HL-60 (cell line): ENCODE measurements around the gene ATP1A2.
A peak's percentile ranks its signal among the peaks of the same experiment; 100 is the strongest.

Experiments
- DNase-seq, 2 experiments: peaks; one replicate each; pipeline ENCODE4 v3.0.0-alpha.2; 2010 to 2020; ENCODE audit warnings: low read depth in 1 of 2, low spot score in 1 of 2
- H3K27ac ChIP-seq: fragments of 250-450 bp; sonication (Bioruptor Pico); replicated peaks from 2 replicates; pipeline ENCODE4 v1.5.1; 2020; ENCODE audit warnings: mild to moderate bottlenecking, moderate library complexity
- H3K27me3 ChIP-seq: fragments of 250-450 bp; sonication (Bioruptor Pico); 2 replicates; pipeline ENCODE4 v1.5.1; 2021; ENCODE audit warnings: mild to moderate bottlenecking, moderate library complexity; ENCODE audit not compliant: insufficient read depth, poor library complexity, severe bottlenecking
- H3K4me3 ChIP-seq: replicated peaks from 2 replicates; pipeline ENCODE4 v1.5.1; 2011; ENCODE audit warnings: mild to moderate bottlenecking, control low read depth, low read length; ENCODE audit not compliant: insufficient read depth
- CTCF ChIP-seq: IDR thresholded peaks from one replicate; pipeline ENCODE4 v1.5.1; 2011; ENCODE audit warnings: low read length, control low read depth, inconsistent platforms; ENCODE audit not compliant: insufficient read depth
- GABPA ChIP-seq: IDR thresholded peaks from 2 replicates; pipeline ENCODE4 v1.6.1; 2012; ENCODE audit warnings: low read depth
- POLR2AphosphoS5 ChIP-seq: IDR thresholded peaks from 2 replicates; pipeline ENCODE4 v1.6.1; 2012; ENCODE audit warnings: low read depth
- SPI1 ChIP-seq: IDR thresholded peaks from 2 replicates; pipeline ENCODE4 v1.6.1; 2012; ENCODE audit warnings: low read depth, mild to moderate bottlenecking, borderline replicate concordance
- TF ChIP-seq, protein P1 (sequence below): IDR thresholded peaks from 2 replicates; pipeline ENCODE4 v1.6.1; 2012; ENCODE audit warnings: low read depth; ENCODE audit not compliant: insufficient replicate concordance

ATP1A2 gene

GRCh38 chr1:160095382-160096105 is 20.0 kb upstream of the ATP1A2 start:
- DNase-seq = no peak
- no peak overlapping the region for H3K4me3 ChIP-seq
- no peaks in the 10 kb centered on the region for H3K27me3 ChIP-seq
- TF ChIP-seq, protein P1, sequence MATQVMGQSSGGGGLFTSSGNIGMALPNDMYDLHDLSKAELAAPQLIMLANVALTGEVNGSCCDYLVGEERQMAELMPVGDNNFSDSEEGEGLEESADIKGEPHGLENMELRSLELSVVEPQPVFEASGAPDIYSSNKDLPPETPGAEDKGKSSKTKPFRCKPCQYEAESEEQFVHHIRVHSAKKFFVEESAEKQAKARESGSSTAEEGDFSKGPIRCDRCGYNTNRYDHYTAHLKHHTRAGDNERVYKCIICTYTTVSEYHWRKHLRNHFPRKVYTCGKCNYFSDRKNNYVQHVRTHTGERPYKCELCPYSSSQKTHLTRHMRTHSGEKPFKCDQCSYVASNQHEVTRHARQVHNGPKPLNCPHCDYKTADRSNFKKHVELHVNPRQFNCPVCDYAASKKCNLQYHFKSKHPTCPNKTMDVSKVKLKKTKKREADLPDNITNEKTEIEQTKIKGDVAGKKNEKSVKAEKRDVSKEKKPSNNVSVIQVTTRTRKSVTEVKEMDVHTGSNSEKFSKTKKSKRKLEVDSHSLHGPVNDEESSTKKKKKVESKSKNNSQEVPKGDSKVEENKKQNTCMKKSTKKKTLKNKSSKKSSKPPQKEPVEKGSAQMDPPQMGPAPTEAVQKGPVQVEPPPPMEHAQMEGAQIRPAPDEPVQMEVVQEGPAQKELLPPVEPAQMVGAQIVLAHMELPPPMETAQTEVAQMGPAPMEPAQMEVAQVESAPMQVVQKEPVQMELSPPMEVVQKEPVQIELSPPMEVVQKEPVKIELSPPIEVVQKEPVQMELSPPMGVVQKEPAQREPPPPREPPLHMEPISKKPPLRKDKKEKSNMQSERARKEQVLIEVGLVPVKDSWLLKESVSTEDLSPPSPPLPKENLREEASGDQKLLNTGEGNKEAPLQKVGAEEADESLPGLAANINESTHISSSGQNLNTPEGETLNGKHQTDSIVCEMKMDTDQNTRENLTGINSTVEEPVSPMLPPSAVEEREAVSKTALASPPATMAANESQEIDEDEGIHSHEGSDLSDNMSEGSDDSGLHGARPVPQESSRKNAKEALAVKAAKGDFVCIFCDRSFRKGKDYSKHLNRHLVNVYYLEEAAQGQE = no peak
- TF ChIP-seq CTCF = no peak
- no peak for TF ChIP-seq GABPA
- TF ChIP-seq POLR2AphosphoS5 = no peak
- TF ChIP-seq SPI1 = no peak
- no peak overlapping the region for H3K27ac ChIP-seq

DNA sequence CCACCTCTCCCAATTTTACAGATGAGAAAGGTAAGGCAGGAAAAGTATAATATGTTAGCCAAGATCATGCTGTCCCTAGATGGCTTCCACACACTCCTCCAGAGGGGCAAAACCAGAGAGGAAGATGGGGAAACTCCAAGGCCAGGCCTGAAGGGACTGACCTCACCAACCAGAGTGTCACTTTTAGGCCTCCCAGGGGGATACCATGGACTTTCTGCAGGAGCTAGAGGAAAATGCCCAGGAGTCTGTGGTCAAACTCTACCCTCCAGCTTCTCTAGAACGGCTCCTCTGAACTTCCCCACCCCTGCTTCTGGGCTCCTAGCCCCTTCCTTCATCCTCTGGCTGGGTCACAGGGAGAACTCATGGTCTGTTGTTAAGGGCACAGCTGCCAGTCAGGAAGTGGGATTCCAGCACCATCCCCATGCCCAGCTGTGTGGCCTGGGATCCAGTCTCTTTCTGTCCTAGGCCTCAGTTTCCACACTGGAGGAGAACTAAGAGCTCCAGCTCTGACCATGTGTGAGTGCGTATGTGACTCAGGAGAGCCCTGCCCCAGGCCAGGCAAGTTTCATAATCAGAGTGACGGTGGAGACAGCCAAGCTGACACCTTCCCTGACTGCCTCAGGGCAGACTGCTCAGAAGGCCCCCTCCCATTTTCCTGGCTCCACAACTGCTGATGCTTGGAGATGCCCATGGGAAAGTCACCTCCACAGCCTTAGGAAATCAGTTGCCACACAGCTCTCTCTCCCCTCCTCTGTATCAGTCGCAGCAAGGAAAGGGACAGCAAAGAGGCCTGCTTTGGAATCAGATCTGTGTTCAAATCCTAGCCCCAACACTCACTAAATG is 19.1 kb upstream of the ATP1A2 start:
- no peak overlapping the region for H3K27ac ChIP-seq
- H3K27me3 ChIP-seq = no peaks in the 10 kb centered on the region
- H3K4me3 ChIP-seq = no peak overlapping the region
- DNase-seq = peak in 1 of 2 experiments; percentile 21
- no peak for TF ChIP-seq GABPA
- TF ChIP-seq, protein P1 = no peak
- TF ChIP-seq POLR2AphosphoS5 = no peak
- no peak for TF ChIP-seq CTCF

DNA sequence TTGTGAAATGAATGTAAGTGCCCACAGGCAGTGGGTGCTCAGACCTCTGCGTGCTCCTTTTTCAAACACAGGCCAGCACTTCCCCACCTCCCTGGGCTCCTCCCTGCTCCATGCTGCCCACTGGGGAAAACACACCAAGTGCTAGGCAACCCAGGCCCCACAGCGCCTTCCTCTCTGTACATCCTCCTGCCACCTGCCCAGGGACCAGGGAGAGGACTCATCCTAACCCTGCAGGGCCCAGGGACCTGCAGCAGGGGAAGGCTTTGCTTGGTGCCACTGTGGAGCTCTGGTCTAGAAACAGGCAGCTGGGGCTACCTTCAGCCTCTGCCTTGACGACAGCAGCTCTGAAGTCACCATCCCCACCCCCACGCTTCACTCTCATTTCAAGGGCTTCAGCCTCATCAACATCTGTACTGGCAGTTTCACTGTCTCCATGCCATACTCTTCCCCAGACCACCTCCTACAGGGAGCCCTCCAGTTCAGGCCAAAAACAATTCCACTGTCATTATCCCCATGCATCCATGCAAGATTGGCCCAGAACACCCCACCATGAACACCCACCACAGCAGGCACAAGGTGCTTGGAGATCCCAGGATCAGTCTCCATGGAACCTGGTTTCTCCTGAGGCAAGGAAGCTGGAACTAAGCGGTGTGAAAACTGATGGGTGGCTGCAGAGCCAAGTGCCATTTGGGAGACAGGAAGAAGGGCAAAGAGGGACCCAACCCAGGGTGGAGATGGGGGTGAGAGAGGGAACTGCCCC is 18.2 kb upstream of the ATP1A2 start:
- Histone ChIP-seq H3K4me3 (no peak overlapping the region), H3K27me3 (no peaks in the 10 kb centered on the region), H3K27ac (no peak overlapping the region)
- peak in 1 of 2 experiments; percentile 4 for DNase-seq
- TF ChIP-seq GABPA (no peak), POLR2AphosphoS5 (no peak), SPI1 (no peak), CTCF (no peak)
- TF ChIP-seq, protein P1 = no peak
